HepG2 (cell line): ENCODE results near the gene CHST3. TPM values are rescaled to one million over a fixed set of nuclear protein-coding genes. Genes with fewer than 3 reads are reported as not detected.

ENCODE experiments used
- ARNT2 ChIP-seq: sonication (generic); formaldehyde crosslinking; IDR thresholded peaks from 2 replicates; pipeline ENCODE4 v1.8.0; 2022; ENCODE audit warnings: mild to moderate bottlenecking, low read depth, missing genetic modification reagents, moderate library complexity
- GATAD2A ChIP-seq: IDR thresholded peaks from 2 replicates; pipeline ENCODE4 v1.6.1; 2016
- KDM3A ChIP-seq: IDR thresholded peaks from 2 replicates; pipeline ENCODE4 v1.6.1; 2018; ENCODE audit warnings: low read depth, missing compliant biosample characterization
- MAF1 ChIP-seq: sonication (generic); formaldehyde crosslinking; IDR thresholded peaks from 2 replicates; pipeline ENCODE4 v1.5.0; 2020; ENCODE audit warnings: missing genetic modification reagents, borderline replicate concordance
- MAFK ChIP-seq, 2 experiments: IDR thresholded peaks in 1 of 2; conservative IDR thresholded peaks in 1 of 2; 2 replicates each; pipeline ENCODE4 v1.6.1; 2011; ENCODE audit warnings: improper control_type of control experiment in 2 of 2, low read length in 2 of 2
- RERE ChIP-seq: IDR thresholded peaks from 2 replicates; pipeline ENCODE4 v1.6.1; 2016; ENCODE audit warnings: low read depth, missing genetic modification reagents, missing compliant biosample characterization
- SOX13 ChIP-seq, 3 experiments: fragments of 450-650 bp in 1 of 3; sonication (generic) in 1 of 3; formaldehyde crosslinking in 1 of 3; IDR thresholded peaks in 2 of 3; conservative IDR thresholded peaks in 1 of 3; 2 replicates each; pipeline versions ENCODE4 v1.5.0 to v1.6.1; 2016 to 2020; ENCODE audit warnings: antibody characterized with exemption in 1 of 3, mild to moderate bottlenecking in 1 of 3, missing compliant biosample characterization in 1 of 3, missing genetic modification reagents in 1 of 3, moderate library complexity in 1 of 3
- STAT5B ChIP-seq: sonication (generic); formaldehyde crosslinking; IDR thresholded peaks from 2 replicates; pipeline ENCODE4 v1.4.0; 2020; ENCODE audit warnings: missing genetic modification reagents
- TBX2 ChIP-seq: sonication (generic); formaldehyde crosslinking; IDR thresholded peaks from 2 replicates; pipeline ENCODE4 v1.5.0; 2020; ENCODE audit warnings: missing genetic modification reagents, mild to moderate bottlenecking, borderline replicate concordance
- ZBTB49 ChIP-seq: sonication (generic); formaldehyde crosslinking; IDR thresholded peaks from 2 replicates; pipeline ENCODE4 v1.4.0; 2020; ENCODE audit warnings: missing genetic modification reagents, borderline replicate concordance
- ZFP90 ChIP-seq: sonication (generic); formaldehyde crosslinking; IDR thresholded peaks from 2 replicates; pipeline ENCODE4 v1.8.0; 2022; ENCODE audit warnings: missing genetic modification reagents, mild to moderate bottlenecking, inconsistent platforms, borderline replicate concordance
- ZFY ChIP-seq: sonication (generic); formaldehyde crosslinking; IDR thresholded peaks from 2 replicates; pipeline ENCODE4 v1.4.0; 2020; ENCODE audit warnings: missing genetic modification reagents
- ZNF205 ChIP-seq: IDR thresholded peaks from 2 replicates; pipeline ENCODE4 v1.6.1; 2018; ENCODE audit warnings: missing biosample characterization, missing genetic modification reagents
- ZNF329 ChIP-seq: sonication (generic); formaldehyde crosslinking; IDR thresholded peaks from 2 replicates; pipeline ENCODE4 v1.9.0; 2021; ENCODE audit warnings: low read depth, mild to moderate bottlenecking, missing genetic modification reagents
- ZNF350 ChIP-seq: sonication (generic); formaldehyde crosslinking; IDR thresholded peaks from 2 replicates; pipeline ENCODE4 v1.4.0; 2020; ENCODE audit warnings: mild to moderate bottlenecking, low read depth, missing genetic modification reagents, borderline replicate concordance
- ZNF367 ChIP-seq: sonication (generic); formaldehyde crosslinking; IDR thresholded peaks from 2 replicates; pipeline ENCODE4 v1.4.0; 2020; ENCODE audit warnings: missing genetic modification reagents, borderline replicate concordance
- ZNF563 ChIP-seq: sonication (generic); formaldehyde crosslinking; IDR thresholded peaks from 2 replicates; pipeline ENCODE4 v1.8.0; 2022; ENCODE audit warnings: mild to moderate bottlenecking, moderate library complexity, missing genetic modification reagents
- ZSCAN21 ChIP-seq: sonication (generic); formaldehyde crosslinking; IDR thresholded peaks from 2 replicates; pipeline ENCODE4 v1.8.0; 2022; ENCODE audit warnings: mild to moderate bottlenecking, missing genetic modification reagents, moderate library complexity, borderline replicate concordance
- polyA plus RNA-seq, 8 experiments: library from polyadenylated mRNA; depleted of rRNA in 3 of 8; stranded (reverse) in 7 of 8; unstranded in 1 of 8; fragments of >200 nt; fragmentation: Illumina TruSeq in 4 of 8; extraction: Trizol in 4 of 8; gene quantifications; 2 replicates each; pipeline versions ENCODE4 v1.2.1 to v1.2.3, GENCODE V29; 2011 to 2016; ENCODE audit warnings: low read depth in 4 of 8, missing spikeins in 1 of 8, mixed read lengths in 1 of 8; ENCODE audit not compliant: insufficient read depth in 1 of 8
- total RNA-seq, 5 experiments: library from RNA; depleted of rRNA; stranded (reverse); fragments of >200 nt; fragmentation: Illumina TruSeq; extraction: Trizol; gene quantifications; 2 replicates each; pipeline ENCODE4 v1.2.3, GENCODE V29; 2016; ENCODE audit warnings: low read depth in 1 of 5
- TF ChIP-seq, protein P1 (sequence below): IDR thresholded peaks from 2 replicates; pipeline ENCODE4 v1.6.1; 2016; ENCODE audit warnings: control low read depth

The CHST3 gene
- total and polyA plus RNA-seq, 2 of the 13 experiments (the other 11 are each of a cell fraction or from before 2014, with no cell fraction given) = 7.2 to 18.7 TPM

- TF ChIP-seq MAFK (conservative IDR thresholded peaks at IDR 0.05 in 1 of 2, IDR thresholded peaks at IDR 0.05 in 1 of 2; ENCODE audit: low read length in 2 of 2) (no peak), ZNF350 (peak; percentile 9; the same call in 1 of the 2 replicates), KDM3A (CRISPR knock-in tag) (0 out of 2 replicates have a peak, but pooled peaks have one; percentile 45), ZNF329 (CRISPR knock-in tag) (no peak), ZFP90 (CRISPR knock-in tag) (peak; percentile 66; the same call in 1 of the 2 replicates), STAT5B (CRISPR knock-in tag) (no peak), ZFY (CRISPR knock-in tag) (peak; percentile 81), ARNT2 (CRISPR knock-in tag) (peak; percentile 43; the same call in 1 of the 2 replicates), MAF1 (peak; percentile 73; the same call in 1 of the 2 replicates), ZNF563 (CRISPR knock-in tag) (0 out of 2 replicates have a peak, but pooled peaks have one; percentile 17), ZBTB49 (CRISPR knock-in tag) (no peak), RERE (CRISPR knock-in tag) (no peak), ZNF205 (CRISPR knock-in tag) (peak; percentile 97), SOX13 (IDR thresholded peaks at IDR 0.05) (peak; percentile 61; the same call in 1 of the 2 replicates), SOX13 (CRISPR knock-in tag; conservative IDR thresholded peaks at IDR 0.05 in 1 of 2, IDR thresholded peaks at IDR 0.05 in 1 of 2) (peak in 1 of 2 experiments; percentile 81; a peak in 2 of 4 replicates), TBX2 (peak; percentile 82; the same call in 1 of the 2 replicates), ZNF367 (CRISPR knock-in tag) (peak; percentile 40; the same call in 1 of the 2 replicates), ZSCAN21 (CRISPR knock-in tag) (peak; percentile 44; the same call in 1 of the 2 replicates), GATAD2A (CRISPR knock-in tag) (peak; percentile 58; the same call in 1 of the 2 replicates)
- TF ChIP-seq, protein P1, sequence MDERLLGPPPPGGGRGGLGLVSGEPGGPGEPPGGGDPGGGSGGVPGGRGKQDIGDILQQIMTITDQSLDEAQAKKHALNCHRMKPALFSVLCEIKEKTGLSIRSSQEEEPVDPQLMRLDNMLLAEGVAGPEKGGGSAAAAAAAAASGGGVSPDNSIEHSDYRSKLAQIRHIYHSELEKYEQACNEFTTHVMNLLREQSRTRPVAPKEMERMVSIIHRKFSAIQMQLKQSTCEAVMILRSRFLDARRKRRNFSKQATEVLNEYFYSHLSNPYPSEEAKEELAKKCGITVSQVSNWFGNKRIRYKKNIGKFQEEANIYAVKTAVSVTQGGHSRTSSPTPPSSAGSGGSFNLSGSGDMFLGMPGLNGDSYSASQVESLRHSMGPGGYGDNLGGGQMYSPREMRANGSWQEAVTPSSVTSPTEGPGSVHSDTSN = 0 out of 2 replicates have a peak, but pooled peaks have one; percentile 7
These were observed 92.9 kb downstream of the CHST3 start (continued) for GRCh38 chr10:72056932-72057751.
